OCI-LY3 (cell line): ENCODE data around the gene PASD1.

Experiments
- CTCF ChIP-seq: fragments of 200-600, 300-600 bp; sonication (generic); IDR thresholded peaks from 2 replicates; pipeline ENCODE4 v1.5.1; 2014; ENCODE audit warnings: antibody characterized with exemption, low read length, low read depth
- EZH2phosphoT487 ChIP-seq: fragments of 200-600 bp; shearing (Covaris generic); IDR thresholded peaks from 2 replicates; pipeline ENCODE4 v1.6.1; 2018; ENCODE audit warnings: antibody characterized with exemption, mixed run types, low read depth

DNA sequence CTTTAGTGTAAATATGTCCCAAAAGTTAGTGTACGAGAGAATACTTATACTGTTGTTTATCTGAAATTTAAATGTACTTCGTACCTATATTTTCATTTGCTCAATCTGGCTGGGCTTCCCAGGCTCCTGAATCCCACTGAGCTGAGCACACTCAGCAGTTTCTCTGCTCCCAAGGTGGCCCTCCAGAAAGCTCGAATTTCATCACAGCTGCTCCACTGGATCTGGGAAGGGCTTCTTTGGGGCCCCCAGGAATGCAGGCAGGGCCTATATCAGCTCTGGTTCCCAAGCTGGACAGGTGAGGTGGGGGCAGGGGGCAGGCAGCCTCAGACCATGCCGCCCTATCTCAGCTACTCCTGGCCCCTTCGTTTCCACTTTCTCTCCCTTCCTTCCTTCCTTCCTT is 150.9 kb downstream of the PASD1 start:
- no peak for TF ChIP-seq CTCF
- no peak for TF ChIP-seq EZH2phosphoT487
